Heart right ventricle (tissue), 16 donors: ENCODE results near the gene PUM1. TPM values are rescaled to one million over a fixed set of nuclear protein-coding genes. Genes with fewer than 3 reads are reported as not detected.
"Not testable (repeated sequence)": the region's sequence is repeated elsewhere in the genome, so short reads cannot be mapped to it uniquely, and the experiment has no call there.

Source experiments
- ATAC-seq, 8 donors: fragments of 200-7000 bp; cut with Tn5 transposase; one replicate each; pipeline ENCODE4 v1.9.1; 2020; ENCODE audit warnings: mild to moderate bottlenecking in 8 of 8, moderate library complexity in 8 of 8, moderate number of reproducible peaks in 1 of 8
- DNase-seq, 2 donors: peaks; one replicate each; pipeline ENCODE4 v3.0.0-alpha.2; 2020
- H3K27ac ChIP-seq, 10 donors: fragments of 200-600 bp; sonication (generic) in 2 of 10; one replicate each; pipeline versions ENCODE4 v1.5.0 to v1.8.0; 2020 to 2022; ENCODE audit warnings: mild to moderate bottlenecking in 3 of 10
- H3K27me3 ChIP-seq, 7 donors: fragments of 200-600 bp; one replicate each; pipeline ENCODE4 v1.8.0; 2021 to 2022; ENCODE audit warnings: mild to moderate bottlenecking in 2 of 7
- H3K36me3 ChIP-seq, 9 donors: fragments of 200-600 bp; sonication (generic) in 1 of 9; one replicate each; pipeline versions ENCODE4 v1.5.0 to v1.8.0; 2020 to 2022; ENCODE audit warnings: mild to moderate bottlenecking in 2 of 9
- H3K4me1 ChIP-seq, 9 donors: fragments of 200-600 bp; sonication (generic) in 1 of 9; one replicate each; pipeline versions ENCODE4 v1.5.0 to v1.8.0; 2020 to 2022; ENCODE audit warnings: mild to moderate bottlenecking in 4 of 9
- H3K4me3 ChIP-seq, 10 donors: fragments of 200-600 bp; sonication (generic) in 2 of 10; one replicate each; pipeline versions ENCODE4 v1.5.0 to v1.8.0; 2020 to 2022; ENCODE audit warnings: mild to moderate bottlenecking in 7 of 10, moderate library complexity in 2 of 10
- H3K9me3 ChIP-seq, 11 donors: fragments of 200-600 bp in 10 of 11; sonication (generic) in 2 of 11; one replicate each; pipeline versions ENCODE4 v1.5.0 to v1.8.0; 2013 to 2022; ENCODE audit warnings: mild to moderate bottlenecking in 2 of 11, control low read depth in 1 of 11, moderate library complexity in 1 of 11
- CTCF ChIP-seq, 9 donors: fragments of 200-600 bp; sonication (generic) in 2 of 9; IDR thresholded peaks; one replicate each; pipeline versions ENCODE4 v1.5.0 to v1.8.0; 2021 to 2022; ENCODE audit warnings: antibody characterized with exemption in 9 of 9, mild to moderate bottlenecking in 5 of 9, moderate library complexity in 1 of 9
- WGBS, 2 donors: extraction: QIAGEN DNeasy Blood & Tissue Kit; methylation state at CpG; one replicate each; pipeline ENCODE4 v1.1.7; 2013; ENCODE audit warnings: inconsistent platforms in 1 of 2; 5-methylcytosine and 5-hydroxymethylcytosine counted together
- intact Hi-C, 10 donors: fragments of 100-400 bp; cut with DNase I; formaldehyde crosslinking; loops; one replicate each; pipeline versions ENCODE4 v1.11.1 to v1.14.2; 2022
- polyA plus RNA-seq, 2 donors: library from polyadenylated mRNA; stranded (reverse); fragments of 200-250 nt; gene quantifications; one replicate each; pipeline ENCODE4 v1.2.3, GENCODE V29; 2013
- total RNA-seq, 10 donors: library from RNA; stranded (reverse); fragmentation: NEBNext Ultra II Directional in 3 of 10; extraction: Animal tissue kit (Norgen Biotek cat#: 25700) in 3 of 10; gene quantifications; one replicate each; pipeline versions ENCODE4 v1.2.1 to v1.2.4, GENCODE V29; 2021 to 2023
- donor health status: Arrhythmogenic right ventricular cardiomyopathy.
- donor health status: ischemic (EF 13 %, LVEDD 7.1; RV severe dilation, severe dysfunction).
- donor health status: healthy with polysubstance abuse.
- donor health status: DM: no; HTN: yes; CAD: no.
- donor health status: DM: no; HTN: no; CAD: no.
- donor health status: ischemic (EF 25% LVEDD 6.9; RV normal size, moderate dysfunction).
- donor health status: ischemic (EF 25% LVEDD 5.7; RV mildly dilated, moderate dysfunction).
- donor health status: healthy.
- donor health status: DM: yes; HTN: yes; CAD: no.
- donor health status: Ischemic cardiomyopathy.
- donor health status: ischemic (EF 35%, LVEDD 5.7; RV mildly dilated, moderate dysfunction).
- donor health status: nonischemic (EF 11% LVEDD 7.7; RV severe dilation, severe dysfunction).
- donor health status: DM: yes; HTN: yes; CAD: no.
- donor health status: PGD.
- donor health status: ischemic (EF 29% LVEDD 5.4; RV normal size, mild dysfunction).
- donor health status: nonischemic (EF 23%, LVEDD 6.1; RV moderate dilation, normal function).

PUM1 gene
- total and polyA plus RNA-seq, 12 donors, result 13.5 to 91.2 (median 81.0) TPM

GRCh38 chr1:31040038-31040437 is 25.5 kb downstream of the PUM1 start:
- Histone ChIP-seq H3K27me3 (no peaks in the 10 kb centered on the region), H3K27ac (no peak overlapping the region), H3K36me3 (peaks cover 0 to 45% (median 0%) of the 10 kb centered on the region in 9 donors), H3K9me3 (no peaks in the 10 kb centered on the region), H3K4me1 (peaks cover 4 to 52% (median 42%) of the 10 kb centered on the region in 9 donors), H3K4me3 (no peak overlapping the region)
- TF ChIP-seq CTCF (IDR thresholded peaks at IDR 0.05), result no peak
- intact Hi-C loops, result no loop called here
- 57 to 63% methylated on average over 3 of the region's 3 CpGs for WGBS, 2 donors
- ATAC-seq, result no peak
- no peak for DNase-seq

- intact Hi-C loops, H3K9me3 ChIP-seq, ATAC-seq, H3K4me3 ChIP-seq, DNase-seq, H3K27me3 ChIP-seq, H3K27ac ChIP-seq: not testable (repeated sequence)
- Histone ChIP-seq H3K36me3 (peaks cover 0 to 34% (median 0%) of the 10 kb centered on the region in 9 donors), H3K4me1 (peaks cover 8 to 62% (median 53%) of the 10 kb centered on the region in 9 donors)
- 70 to 71% methylated on average over 5 of the region's 5 CpGs for WGBS, 2 donors
These were observed 26.6 kb downstream of the PUM1 start for GRCh38 chr1:31038935-31039334.

- Histone ChIP-seq H3K4me3 (no peak overlapping the region), H3K9me3 (no peaks in the 10 kb centered on the region), H3K36me3 (peaks cover 0 to 28% (median 0%) of the 10 kb centered on the region in 9 donors), H3K27ac (no peak overlapping the region), H3K27me3 (no peaks in the 10 kb centered on the region), H3K4me1 (peaks cover 8 to 67% (median 58%) of the 10 kb centered on the region in 9 donors)
- intact Hi-C loops, result no loop called here
- ATAC-seq, result no peak
- no peak for DNase-seq
- no peak for TF ChIP-seq CTCF (IDR thresholded peaks at IDR 0.05)
- WGBS, 2 donors, result 73 to 77% methylated on average over 5 of the region's 5 CpGs
These were observed 27.2 kb downstream of the PUM1 start for GRCh38 chr1:31038360-31038759.

GRCh38 chr1:31036749-31037500 is 28.6 kb downstream of the PUM1 start:
- intact Hi-C loops, result no loop called here
- WGBS, 2 donors, result 78 to 84% methylated on average over 8 of the region's 8 CpGs
- Histone ChIP-seq H3K9me3 (no peaks in the 10 kb centered on the region), H3K4me1 (peaks cover 8 to 77% (median 64%) of the 10 kb centered on the region in 9 donors), H3K36me3 (peaks cover 0 to 14% (median 0%) of the 10 kb centered on the region in 9 donors), H3K27me3 (no peaks in the 10 kb centered on the region), H3K27ac (no peak overlapping the region), H3K4me3 (no peak overlapping the region)
- DNase-seq (no peak), ATAC-seq (no peak)
- no peak for TF ChIP-seq CTCF (IDR thresholded peaks at IDR 0.05)

- DNase-seq (no peak), ATAC-seq (no peak)
- no peaks in the 10 kb centered on the region for H3K9me3 ChIP-seq
- peaks cover 0 to 7% (median 0%) of the 10 kb centered on the region in 9 donors for H3K36me3 ChIP-seq
- no peak for TF ChIP-seq CTCF (IDR thresholded peaks at IDR 0.05)
- no peak overlapping the region for H3K27ac ChIP-seq
- H3K4me3 ChIP-seq, result no peak overlapping the region
- no peaks in the 10 kb centered on the region for H3K27me3 ChIP-seq
- H3K4me1 ChIP-seq, result peaks cover 8 to 74% (median 64%) of the 10 kb centered on the region in 9 donors
- 89 to 93% methylated on average over 5 of the region's 5 CpGs for WGBS, 2 donors
- intact Hi-C loops, result no loop called here
These were observed 31.9 kb downstream of the PUM1 start for GRCh38 chr1:31033598-31033997.
